Measurements from ENCODE around the gene FAM180B. TPM values are rescaled to one million over a fixed set of nuclear protein-coding genes. Genes with fewer than 3 reads are reported as not detected.
A peak's percentile ranks its signal among the peaks of the same experiment; 100 is the strongest.

FAM180B gene
- total and polyA plus RNA-seq, 10 of the 15 experiments (the other 5 are each of a cell fraction or from before 2014, with no cell fraction given) = 0.04 to 0.34 TPM; not detected in 8

DNA sequence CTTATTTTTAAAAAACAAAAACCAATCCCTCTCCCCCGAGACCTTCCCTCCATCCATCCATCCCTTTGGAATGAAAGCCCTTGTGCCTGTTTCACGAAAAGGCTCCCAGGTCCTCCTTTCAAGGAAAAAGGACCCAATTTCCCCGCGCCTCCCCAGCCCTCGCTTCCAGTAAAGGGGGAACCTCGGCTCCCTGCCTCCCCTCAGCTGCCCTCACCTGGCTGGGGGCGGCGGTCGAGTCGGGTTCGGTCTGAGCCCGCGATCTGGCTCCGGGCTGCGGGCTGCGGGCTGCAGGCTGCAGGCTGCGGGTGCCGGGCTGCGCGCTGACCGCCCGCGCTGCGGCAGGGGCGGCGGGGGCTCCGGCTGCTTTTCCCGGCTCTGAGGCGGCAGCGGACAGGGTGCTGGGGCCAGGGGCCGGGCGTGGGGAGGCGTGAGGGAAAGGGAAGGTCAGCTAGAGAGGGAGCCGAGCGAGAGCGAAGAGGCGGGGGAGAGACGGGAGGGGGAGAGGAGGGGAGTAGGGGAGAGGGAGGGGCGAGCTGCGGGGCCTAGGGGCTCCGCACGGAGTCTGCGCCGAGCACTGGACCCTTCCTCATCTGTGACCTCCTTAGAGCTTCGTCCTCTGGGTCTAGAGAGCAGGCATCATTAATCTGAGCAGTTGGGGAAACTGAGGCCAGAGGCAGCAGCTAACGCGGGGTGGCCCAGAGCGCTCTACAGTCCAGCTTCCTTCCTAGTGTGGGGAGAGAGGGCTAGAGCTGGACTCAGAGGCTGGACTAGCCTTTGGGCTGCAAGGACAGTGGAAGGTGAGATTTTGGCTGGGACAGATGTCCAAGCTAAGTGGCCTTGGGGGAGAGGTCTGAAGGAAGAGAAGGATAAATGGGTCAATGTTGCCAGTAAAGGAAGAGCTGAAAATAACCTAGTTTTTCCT, 7.7 kb downstream of the FAM180B start, which contains the start of gene C1QTNF4:
TSS of gene C1QTNF4 (minus strand) at position 478 of the 922 bp plus-strand sequence. CDS start 3,601 bp downstream, outside the sequence.
- Histone ChIP-seq H3K4me3 (no peak within 1 kb of the TSS), H4K20me1 (ENCODE audit: control insufficient read depth, insufficient read depth) (no peaks in the 10 kb centered on the region), H3K36me3 (ENCODE audit: control insufficient read depth in 2 of 2, insufficient read depth in 2 of 2, low read length in 1 of 2) (no peaks in the 10 kb centered on the region), H3K9me3 (replicated peaks; ENCODE audit: control insufficient read depth, insufficient read depth, low read length) (no peaks in the 10 kb centered on the region), H3K79me2 (ENCODE audit: control insufficient read depth, insufficient read depth, low read length) (no peaks in the 10 kb centered on the region), H2AFZ (ENCODE audit: control insufficient read depth, low read depth, low read length) (no peak within 1 kb of the TSS), H3K9ac (ENCODE audit: control insufficient read depth, insufficient read depth, low read length) (no peak within 1 kb of the TSS), H3K27me3 (replicated peaks in 1 of 2; ENCODE audit: control insufficient read depth in 2 of 2, insufficient read depth in 2 of 2, low read length in 1 of 2) (peaks cover 3 to 23% of the 10 kb centered on the region in 2 experiments), H3K4me1 (ENCODE audit: control insufficient read depth, insufficient read depth, low read length) (peaks cover 7% of the 10 kb centered on the region), H3K4me2 (ENCODE audit: control insufficient read depth, insufficient read depth) (0 out of 2 replicates have a peak within 1 kb of the TSS, but pooled peaks have one; percentile 17), H3K27ac (ENCODE audit: control insufficient read depth, insufficient read depth) (no peak within 1 kb of the TSS)
- no peak for DNase-seq (ENCODE audit: low read depth, low spot score)
- BruUV-seq (replicated peaks) = no TSS peak
- in situ Hi-C loops (cut with MboI) = no loop called here
- no peak for ATAC-seq
- no peak for FAIRE-seq
- intact Hi-C loops (cut with micrococcal nuclease; ENCODE audit: unreplicated experiment) = no loop called here
- ChIA-PET POLR2A (interaction anchor here (1.0 kb wide), 1 partner anchor 15 kb away, joined by 4 read pairs; no protein-coding TSS in a partner anchor), RAD21 (ENCODE audit: unreplicated experiment) (no interaction called here), CTCF (no interaction called here), SMC1A (ENCODE audit: uncharacterized antibody, unreplicated experiment) (interaction anchor here (1.5 kb wide), 1 partner anchor 9 kb away, joined by 4 read pairs; no protein-coding TSS in a partner anchor)
- no peak for TF ChIP-seq EGR1 (IDR thresholded peaks at IDR 0.05; ENCODE audit: borderline replicate concordance in 1 of 2, low read depth in 2 of 2, low read length in 2 of 2)
- TF ChIP-seq ZZZ3 (IDR thresholded peaks at IDR 0.05; ENCODE audit: control insufficient read depth, insufficient read length, low read depth) = no peak
- TF ChIP-seq CREM (IDR thresholded peaks at IDR 0.05; ENCODE audit: low read depth) = no peak
- no peak for TF ChIP-seq KLF5 (IDR thresholded peaks at IDR 0.05; ENCODE audit: partially characterized antibody)
- TF ChIP-seq SUZ12 (IDR thresholded peaks at IDR 0.05; ENCODE audit: unreplicated experiment) = no peak
- TF ChIP-seq, protein P1, sequence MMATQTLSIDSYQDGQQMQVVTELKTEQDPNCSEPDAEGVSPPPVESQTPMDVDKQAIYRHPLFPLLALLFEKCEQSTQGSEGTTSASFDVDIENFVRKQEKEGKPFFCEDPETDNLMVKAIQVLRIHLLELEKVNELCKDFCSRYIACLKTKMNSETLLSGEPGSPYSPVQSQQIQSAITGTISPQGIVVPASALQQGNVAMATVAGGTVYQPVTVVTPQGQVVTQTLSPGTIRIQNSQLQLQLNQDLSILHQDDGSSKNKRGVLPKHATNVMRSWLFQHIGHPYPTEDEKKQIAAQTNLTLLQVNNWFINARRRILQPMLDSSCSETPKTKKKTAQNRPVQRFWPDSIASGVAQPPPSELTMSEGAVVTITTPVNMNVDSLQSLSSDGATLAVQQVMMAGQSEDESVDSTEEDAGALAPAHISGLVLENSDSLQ (IDR thresholded peaks at IDR 0.05) = no peak
- no peak for TF ChIP-seq FOXK2 (IDR thresholded peaks at IDR 0.05)
- TF ChIP-seq, protein P2, sequence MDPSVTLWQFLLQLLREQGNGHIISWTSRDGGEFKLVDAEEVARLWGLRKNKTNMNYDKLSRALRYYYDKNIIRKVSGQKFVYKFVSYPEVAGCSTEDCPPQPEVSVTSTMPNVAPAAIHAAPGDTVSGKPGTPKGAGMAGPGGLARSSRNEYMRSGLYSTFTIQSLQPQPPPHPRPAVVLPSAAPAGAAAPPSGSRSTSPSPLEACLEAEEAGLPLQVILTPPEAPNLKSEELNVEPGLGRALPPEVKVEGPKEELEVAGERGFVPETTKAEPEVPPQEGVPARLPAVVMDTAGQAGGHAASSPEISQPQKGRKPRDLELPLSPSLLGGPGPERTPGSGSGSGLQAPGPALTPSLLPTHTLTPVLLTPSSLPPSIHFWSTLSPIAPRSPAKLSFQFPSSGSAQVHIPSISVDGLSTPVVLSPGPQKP (IDR thresholded peaks at IDR 0.05; ENCODE audit: low read depth, low read length) = no peak
- TF ChIP-seq RAD21 (IDR thresholded peaks at IDR 0.05; ENCODE audit: insufficient read depth, low read depth, low read length) = no peak
- no peak for TF ChIP-seq NR2C1 (IDR thresholded peaks at IDR 0.05)
- WGBS (ENCODE audit: insufficient coverage, insufficient replicate concordance, low lambda C conversion rate, missing lambda C conversion rate) = 19% methylated on average over 26 of the region's 48 CpGs

All from GM12878 (cell line).